Brain microvascular endothelial cell (primary cell): ENCODE measurements around the gene CAPN5.

Experiments used
- DNase-seq: peaks from one replicate; pipeline ENCODE4 v3.0.0-alpha.2; 2020
- H3K27ac ChIP-seq: fragments of 250-450 bp; sonication (Bioruptor Pico); 2 replicates; pipeline ENCODE4 v1.5.1; 2020; ENCODE audit warnings: mild to moderate bottlenecking, moderate library complexity
- H3K27me3 ChIP-seq: fragments of 250-450 bp; sonication (Bioruptor Pico); replicated peaks from 2 replicates; pipeline ENCODE4 v1.5.1; 2020; ENCODE audit warnings: mild to moderate bottlenecking
- H3K36me3 ChIP-seq: fragments of 250-450 bp; sonication (Bioruptor Pico); replicated peaks from 2 replicates; pipeline ENCODE4 v1.5.1; 2020; ENCODE audit warnings: mild to moderate bottlenecking
- H3K4me3 ChIP-seq: 2 replicates; pipeline ENCODE4 v1.5.1; 2011; ENCODE audit warnings: low read depth, mild to moderate bottlenecking, control low read depth, low read length, moderate library complexity
- CTCF ChIP-seq: IDR thresholded peaks from 2 replicates; pipeline ENCODE4 v1.5.1; 2011; ENCODE audit warnings: low read depth, mild to moderate bottlenecking, moderate library complexity, low read length, control low read depth, inconsistent platforms; ENCODE audit errors: missing control alignments
- in situ Hi-C: cut with HindIII; loops from 2 replicates; pipeline ENCODE4 v1.10.0; 2017; ENCODE audit warnings: low sequenced_read_pairs, low pct_ligation_motif_present

Gene CAPN5

GRCh38 chr11:77080643-77081210 is 14.0 kb downstream of the CAPN5 start:
- H3K27me3 ChIP-seq = no peaks in the 10 kb centered on the region
- TF ChIP-seq CTCF = no peak
- no peak overlapping the region for H3K27ac ChIP-seq
- H3K36me3 ChIP-seq = peaks cover 3% of the 10 kb centered on the region
- H3K4me3 ChIP-seq = no peak overlapping the region
- peak; percentile 35 for DNase-seq
- in situ Hi-C loops = no loop called here

GRCh38 chr11:77081381-77081851 is 14.6 kb downstream of the CAPN5 start:
- no peak for DNase-seq
- in situ Hi-C loops = no loop called here
- Histone ChIP-seq H3K27ac (no peak overlapping the region), H3K4me3 (no peak overlapping the region), H3K36me3 (peaks cover 3% of the 10 kb centered on the region), H3K27me3 (no peaks in the 10 kb centered on the region)
- TF ChIP-seq CTCF = no peak

- DNase-seq = no peak
- Histone ChIP-seq H3K27me3 (no peaks in the 10 kb centered on the region), H3K27ac (peak overlapping the region; percentile 19), H3K36me3 (peaks cover 3% of the 10 kb centered on the region), H3K4me3 (no peak overlapping the region)
- in situ Hi-C loops = no loop called here
- TF ChIP-seq CTCF = no peak
Observed at GRCh38 chr11:77081976-77082836, 15.4 kb downstream of the CAPN5 start.

GRCh38 chr11:77082838-77083565 is 16.2 kb downstream of the CAPN5 start:
- Histone ChIP-seq H3K4me3 (no peak overlapping the region), H3K36me3 (peaks cover 3% of the 10 kb centered on the region), H3K27ac (peak overlapping the region; percentile 19), H3K27me3 (no peaks in the 10 kb centered on the region)
- in situ Hi-C loops = no loop called here
- peak; percentile 44 for DNase-seq
- no peak for TF ChIP-seq CTCF

GRCh38 chr11:77083566-77084245 is 16.9 kb downstream of the CAPN5 start:
- no peak for TF ChIP-seq CTCF
- no peak for DNase-seq
- Histone ChIP-seq H3K4me3 (no peak overlapping the region), H3K27me3 (no peaks in the 10 kb centered on the region), H3K36me3 (peaks cover 3% of the 10 kb centered on the region), H3K27ac (no peak overlapping the region)
- in situ Hi-C loops = no loop called here
